Neural crest cell (in vitro differentiated cells): ENCODE measurements around the gene CRB2. TPM values are rescaled to one million over a fixed set of nuclear protein-coding genes. Genes with fewer than 3 reads are reported as not detected.

Source experiments
- DNase-seq: peaks from one replicate; pipeline ENCODE4 v3.0.0; 2021; ENCODE audit warnings: low read depth, mixed read lengths, low spot score
- H3K27ac Mint-ChIP-seq: one replicate; pipeline ENCODE4 v1.8.0; 2021; ENCODE audit warnings: mild to moderate bottlenecking, mixed read lengths; ENCODE audit not compliant: unreplicated experiment
- H3K27me3 Mint-ChIP-seq: 2 replicates; pipeline ENCODE4 v1.8.0; 2021; ENCODE audit warnings: low read depth, mild to moderate bottlenecking, mixed read lengths
- H3K36me3 Mint-ChIP-seq: 2 replicates; pipeline ENCODE4 v1.8.0; 2021; ENCODE audit warnings: low read depth, mild to moderate bottlenecking, mixed read lengths
- H3K4me1 Mint-ChIP-seq: 2 replicates; pipeline ENCODE4 v1.8.0; 2021; ENCODE audit warnings: mixed read lengths
- H3K4me3 Mint-ChIP-seq: one replicate; pipeline ENCODE4 v1.8.0; 2021; ENCODE audit warnings: mild to moderate bottlenecking, mixed read lengths
- H3K9me3 Mint-ChIP-seq: 2 replicates; pipeline ENCODE4 v1.8.0; 2021; ENCODE audit warnings: mixed read lengths
- total RNA-seq: library from RNA; stranded (reverse); gene quantifications from 2 replicates; pipeline ENCODE4 v1.2.1, GENCODE V29; 2021
- TF ChIP-seq, protein P1 (sequence below): fragments of 200-600 bp; sonication (generic); conservative IDR thresholded peaks from 2 replicates; pipeline ENCODE4 v1.5.0; 2021; ENCODE audit warnings: antibody characterized with exemption, mild to moderate bottlenecking

The CRB2 gene
- total RNA-seq, 1 donor from 2014 or later: 80.5 TPM

DNA sequence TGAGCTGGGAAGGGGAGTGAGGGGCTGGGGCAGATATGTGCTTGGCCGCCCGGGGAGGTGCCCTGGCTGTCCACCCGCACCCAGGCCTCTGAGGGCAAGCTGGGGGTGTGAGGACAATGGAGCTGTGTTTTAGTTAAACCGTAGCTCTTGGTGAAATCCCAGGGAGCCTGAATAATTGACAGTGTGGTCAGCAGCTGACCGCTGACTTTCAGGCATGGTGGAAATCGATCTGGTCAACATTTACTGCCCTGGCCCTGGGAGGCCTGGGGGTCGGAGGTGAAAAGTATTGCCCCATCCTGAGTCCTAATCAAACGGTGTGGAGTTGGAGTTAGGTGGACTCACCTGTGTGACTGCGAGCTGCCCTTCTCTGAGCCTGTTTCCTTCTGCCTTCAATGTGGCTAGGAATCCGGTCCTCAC, 31.2 kb upstream of the CRB2 start:
- peak overlapping the region; percentile 0 for H3K27ac Mint-ChIP-seq
- H3K4me3 Mint-ChIP-seq: no peak overlapping the region
- H3K27me3 Mint-ChIP-seq: no peaks in the 10 kb centered on the region
- no peaks in the 10 kb centered on the region for H3K9me3 Mint-ChIP-seq
- TF ChIP-seq, protein P1, sequence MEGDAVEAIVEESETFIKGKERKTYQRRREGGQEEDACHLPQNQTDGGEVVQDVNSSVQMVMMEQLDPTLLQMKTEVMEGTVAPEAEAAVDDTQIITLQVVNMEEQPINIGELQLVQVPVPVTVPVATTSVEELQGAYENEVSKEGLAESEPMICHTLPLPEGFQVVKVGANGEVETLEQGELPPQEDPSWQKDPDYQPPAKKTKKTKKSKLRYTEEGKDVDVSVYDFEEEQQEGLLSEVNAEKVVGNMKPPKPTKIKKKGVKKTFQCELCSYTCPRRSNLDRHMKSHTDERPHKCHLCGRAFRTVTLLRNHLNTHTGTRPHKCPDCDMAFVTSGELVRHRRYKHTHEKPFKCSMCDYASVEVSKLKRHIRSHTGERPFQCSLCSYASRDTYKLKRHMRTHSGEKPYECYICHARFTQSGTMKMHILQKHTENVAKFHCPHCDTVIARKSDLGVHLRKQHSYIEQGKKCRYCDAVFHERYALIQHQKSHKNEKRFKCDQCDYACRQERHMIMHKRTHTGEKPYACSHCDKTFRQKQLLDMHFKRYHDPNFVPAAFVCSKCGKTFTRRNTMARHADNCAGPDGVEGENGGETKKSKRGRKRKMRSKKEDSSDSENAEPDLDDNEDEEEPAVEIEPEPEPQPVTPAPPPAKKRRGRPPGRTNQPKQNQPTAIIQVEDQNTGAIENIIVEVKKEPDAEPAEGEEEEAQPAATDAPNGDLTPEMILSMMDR: no peak
- H3K36me3 Mint-ChIP-seq: no peaks in the 10 kb centered on the region
- H3K4me1 Mint-ChIP-seq: peaks cover 21% of the 10 kb centered on the region
- DNase-seq: no peak

DNA sequence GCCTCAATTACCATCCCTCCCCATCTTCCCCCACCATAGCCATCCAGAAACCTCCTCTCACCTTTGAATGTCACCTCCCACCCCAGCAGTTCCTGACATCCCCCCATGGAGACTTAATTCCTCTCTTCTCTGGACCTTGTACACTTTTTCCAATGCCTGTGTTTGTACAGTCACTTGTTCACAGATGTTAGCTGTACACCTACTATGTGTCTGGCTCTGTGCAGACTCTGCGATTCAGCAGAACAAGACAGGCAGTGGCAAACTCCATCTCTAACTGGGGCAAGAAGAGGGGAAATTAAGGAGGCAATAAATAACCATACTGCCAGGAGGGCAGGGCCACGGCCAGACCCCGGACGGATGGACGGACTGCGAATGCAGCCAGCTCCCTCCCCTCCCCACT, 29.8 kb upstream of the CRB2 start:
- TF ChIP-seq, protein P1: no peak
- no peaks in the 10 kb centered on the region for H3K27me3 Mint-ChIP-seq
- H3K27ac Mint-ChIP-seq: no peak overlapping the region
- no peaks in the 10 kb centered on the region for H3K9me3 Mint-ChIP-seq
- H3K4me3 Mint-ChIP-seq: no peak overlapping the region
- no peaks in the 10 kb centered on the region for H3K36me3 Mint-ChIP-seq
- DNase-seq: no peak
- H3K4me1 Mint-ChIP-seq: peaks cover 28% of the 10 kb centered on the region

DNA sequence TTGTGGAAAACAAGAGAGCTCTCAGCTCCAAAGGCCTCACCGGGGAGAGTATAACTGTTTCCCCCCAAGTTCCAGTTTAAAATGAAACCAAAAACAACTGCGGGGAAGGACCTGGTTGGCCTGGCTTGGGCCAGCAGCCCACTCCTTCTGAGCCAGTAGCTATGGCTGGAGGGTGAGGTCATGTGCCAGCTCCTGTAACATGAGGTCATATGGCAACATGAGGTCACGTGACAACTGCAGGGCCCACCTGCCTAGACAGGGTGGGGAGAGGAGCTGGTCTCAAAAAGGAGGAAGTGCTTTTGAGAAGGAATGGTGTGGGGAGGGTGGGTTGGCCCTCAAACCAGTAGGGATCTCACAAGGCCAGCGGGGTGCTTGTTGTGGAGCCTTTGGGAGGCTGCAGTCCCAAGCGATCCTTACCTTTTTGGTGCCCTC, 29.3 kb upstream of the CRB2 start:
- Mint-ChIP-seq H3K4me1 (peaks cover 33% of the 10 kb centered on the region), H3K9me3 (no peaks in the 10 kb centered on the region), H3K27ac (no peak overlapping the region), H3K4me3 (no peak overlapping the region), H3K27me3 (no peaks in the 10 kb centered on the region), H3K36me3 (no peaks in the 10 kb centered on the region)
- TF ChIP-seq, protein P1: no peak
- no peak for DNase-seq

DNA sequence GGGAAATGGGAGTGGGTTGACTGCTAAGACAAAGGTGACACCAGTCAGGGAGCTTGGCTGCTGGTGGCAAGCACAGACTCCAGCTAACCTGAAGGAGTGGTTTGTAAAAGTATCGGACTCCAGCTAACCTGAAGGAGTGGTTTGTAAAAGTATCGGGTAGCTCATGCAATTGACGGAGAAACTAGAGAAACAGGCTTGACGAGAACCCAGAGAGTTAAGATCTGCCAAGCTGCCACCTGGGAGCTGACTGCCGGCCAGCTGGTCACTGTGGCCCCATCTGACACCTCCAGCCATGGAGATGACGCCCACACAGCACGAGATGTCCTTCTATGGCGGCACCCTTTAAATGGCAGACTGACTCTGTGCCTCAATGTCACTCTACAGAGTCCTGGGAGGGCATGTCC, 28.3 kb upstream of the CRB2 start:
- no peak for DNase-seq
- H3K27me3 Mint-ChIP-seq: no peaks in the 10 kb centered on the region
- TF ChIP-seq, protein P1: no peak
- H3K36me3 Mint-ChIP-seq: no peaks in the 10 kb centered on the region
- H3K4me1 Mint-ChIP-seq: peaks cover 35% of the 10 kb centered on the region
- no peak overlapping the region for H3K4me3 Mint-ChIP-seq
- H3K9me3 Mint-ChIP-seq: no peaks in the 10 kb centered on the region
- H3K27ac Mint-ChIP-seq: no peak overlapping the region

DNA sequence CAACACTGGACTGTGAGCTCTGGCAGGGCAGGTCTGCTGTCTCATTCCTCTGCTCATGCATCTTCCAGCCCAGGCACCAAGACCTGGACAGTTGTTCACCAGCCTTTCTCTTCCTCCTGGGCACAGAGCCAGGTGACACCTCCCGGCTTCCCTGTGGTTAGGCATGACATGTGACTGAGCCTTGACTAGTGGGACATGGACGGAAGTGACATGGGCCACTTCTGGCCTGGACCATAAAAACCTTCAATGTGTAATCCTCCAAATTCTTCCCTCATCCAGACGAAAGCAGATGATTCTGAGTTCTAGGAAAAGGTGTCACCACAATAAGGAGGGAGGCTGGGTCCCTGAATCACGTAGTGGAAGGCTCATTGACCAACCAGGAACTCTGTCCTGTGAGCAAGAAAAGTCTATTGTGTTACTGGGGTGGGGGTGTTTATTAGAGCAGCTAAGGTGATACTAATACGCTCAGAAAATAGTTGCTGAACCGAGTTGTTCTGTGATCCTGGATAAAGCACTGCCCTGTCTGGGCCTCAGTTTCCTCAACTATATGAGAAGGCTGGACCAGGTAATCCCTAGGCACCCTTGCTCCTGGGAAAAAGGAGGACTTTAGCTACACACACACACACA, 26.6 kb upstream of the CRB2 start:
- H3K9me3 Mint-ChIP-seq: no peaks in the 10 kb centered on the region
- DNase-seq: no peak
- H3K4me1 Mint-ChIP-seq: peaks cover 30% of the 10 kb centered on the region
- TF ChIP-seq, protein P1: no peak
- no peaks in the 10 kb centered on the region for H3K36me3 Mint-ChIP-seq
- no peak overlapping the region for H3K4me3 Mint-ChIP-seq
- no peaks in the 10 kb centered on the region for H3K27me3 Mint-ChIP-seq
- H3K27ac Mint-ChIP-seq: no peak overlapping the region
